IPS-18a (cell line): ENCODE results near the gene CEP170.

Source experiments
- H3K27ac ChIP-seq: one replicate; pipeline ENCODE4 v1.5.1; 2013; ENCODE audit warnings: low read length
- H3K27me3 ChIP-seq: one replicate; pipeline ENCODE4 v1.6.1; 2013; ENCODE audit warnings: mild to moderate bottlenecking, low read length; ENCODE audit not compliant: control insufficient read depth, insufficient read depth
- H3K36me3 ChIP-seq: one replicate; pipeline ENCODE4 v1.6.1; 2013; ENCODE audit warnings: low read depth, low read length; ENCODE audit not compliant: control insufficient read depth
- H3K4me1 ChIP-seq: one replicate; pipeline ENCODE4 v1.6.1; 2013; ENCODE audit warnings: low read depth, low read length; ENCODE audit not compliant: control insufficient read depth
- H3K4me3 ChIP-seq: one replicate; pipeline ENCODE4 v1.5.1; 2013; ENCODE audit warnings: low read length
- H3K9ac ChIP-seq: one replicate; pipeline ENCODE4 v1.6.1; 2013; ENCODE audit warnings: mild to moderate bottlenecking, low read length, moderate library complexity
- H3K9me3 ChIP-seq: one replicate; pipeline ENCODE4 v1.6.1; 2013; ENCODE audit warnings: low read depth, low read length; ENCODE audit not compliant: control insufficient read depth

The CEP170 gene

GRCh38 chr1:243281672-243282071, 26.6 kb upstream of the CEP170 start:
- no peak overlapping the region for H3K4me3 ChIP-seq
- H3K27ac ChIP-seq = no peak overlapping the region
- no peaks in the 10 kb centered on the region for H3K9me3 ChIP-seq
- no peaks in the 10 kb centered on the region for H3K27me3 ChIP-seq
- peaks cover 5% of the 10 kb centered on the region for H3K4me1 ChIP-seq
- no peak overlapping the region for H3K9ac ChIP-seq
- H3K36me3 ChIP-seq = no peaks in the 10 kb centered on the region

GRCh38 chr1:243280571-243281129, 25.6 kb upstream of the CEP170 start:
- Histone ChIP-seq H3K27ac (no peak overlapping the region), H3K9ac (no peak overlapping the region), H3K27me3 (no peaks in the 10 kb centered on the region), H3K9me3 (no peaks in the 10 kb centered on the region), H3K4me3 (no peak overlapping the region), H3K4me1 (peaks cover 5% of the 10 kb centered on the region), H3K36me3 (no peaks in the 10 kb centered on the region)

DNA sequence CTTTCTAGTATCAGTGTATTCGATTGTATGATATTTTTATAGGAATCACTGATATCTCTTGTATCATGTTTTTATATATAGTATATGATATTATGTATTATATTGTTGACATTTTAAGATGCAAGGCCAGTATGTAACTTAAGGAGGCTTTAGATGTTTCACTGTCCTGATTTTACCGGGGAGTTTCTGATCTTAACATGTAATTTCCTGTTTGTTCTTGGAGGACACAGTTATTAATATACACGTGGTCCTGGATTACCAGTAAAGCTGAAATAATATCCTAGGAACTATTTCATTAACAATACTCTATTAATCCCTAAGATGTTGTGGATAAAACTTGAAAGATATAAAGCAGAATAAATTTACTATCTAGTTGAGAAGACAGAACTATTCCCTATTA, 20.2 kb upstream of the CEP170 start:
- Histone ChIP-seq H3K36me3 (no peaks in the 10 kb centered on the region), H3K4me1 (no peaks in the 10 kb centered on the region), H3K27ac (no peak overlapping the region), H3K9me3 (no peaks in the 10 kb centered on the region), H3K27me3 (no peaks in the 10 kb centered on the region), H3K4me3 (no peak overlapping the region), H3K9ac (no peak overlapping the region)

GRCh38 chr1:243273945-243274344, 18.9 kb upstream of the CEP170 start:
- H3K27me3 ChIP-seq = no peaks in the 10 kb centered on the region
- no peak overlapping the region for H3K4me3 ChIP-seq
- H3K27ac ChIP-seq = no peak overlapping the region
- no peak overlapping the region for H3K9ac ChIP-seq
- H3K9me3 ChIP-seq = no peaks in the 10 kb centered on the region
- no peaks in the 10 kb centered on the region for H3K36me3 ChIP-seq
- H3K4me1 ChIP-seq = peaks cover 8% of the 10 kb centered on the region

DNA sequence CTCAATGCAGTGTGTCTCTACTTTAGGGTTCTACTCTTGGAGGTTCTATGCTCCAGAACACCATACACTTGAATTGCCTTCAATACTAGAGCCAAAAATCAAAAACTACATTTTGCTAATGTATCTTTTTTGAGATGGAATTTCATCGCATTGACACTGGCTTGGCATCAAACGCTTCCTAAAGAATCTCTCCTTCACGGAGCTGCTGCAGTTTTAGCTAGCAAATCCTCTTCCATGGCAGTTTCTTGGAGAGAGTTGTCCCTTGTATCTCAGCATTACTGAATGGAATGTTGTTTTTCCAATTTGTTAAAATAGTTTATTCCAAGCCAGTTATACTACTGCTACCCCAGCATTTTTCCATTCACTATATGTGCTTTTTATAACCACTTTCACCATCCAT, 18.4 kb upstream of the CEP170 start:
- Histone ChIP-seq H3K9ac (no peak overlapping the region), H3K4me1 (peaks cover 12% of the 10 kb centered on the region), H3K27ac (no peak overlapping the region), H3K9me3 (no peaks in the 10 kb centered on the region), H3K36me3 (no peaks in the 10 kb centered on the region), H3K27me3 (no peaks in the 10 kb centered on the region), H3K4me3 (no peak overlapping the region)

- Histone ChIP-seq H3K9ac (no peak overlapping the region), H3K27ac (no peak overlapping the region), H3K4me1 (peaks cover 14% of the 10 kb centered on the region), H3K36me3 (no peaks in the 10 kb centered on the region), H3K27me3 (no peaks in the 10 kb centered on the region), H3K9me3 (no peaks in the 10 kb centered on the region), H3K4me3 (no peak overlapping the region)
Measured at GRCh38 chr1:243272401-243272800, 17.3 kb upstream of the CEP170 start.

- Histone ChIP-seq H3K36me3 (no peaks in the 10 kb centered on the region), H3K9me3 (no peaks in the 10 kb centered on the region), H3K27me3 (no peaks in the 10 kb centered on the region), H3K4me1 (peaks cover 14% of the 10 kb centered on the region), H3K4me3 (no peak overlapping the region), H3K9ac (no peak overlapping the region), H3K27ac (no peak overlapping the region)
Measured at GRCh38 chr1:243271996-243272395, 16.9 kb upstream of the CEP170 start.

DNA sequence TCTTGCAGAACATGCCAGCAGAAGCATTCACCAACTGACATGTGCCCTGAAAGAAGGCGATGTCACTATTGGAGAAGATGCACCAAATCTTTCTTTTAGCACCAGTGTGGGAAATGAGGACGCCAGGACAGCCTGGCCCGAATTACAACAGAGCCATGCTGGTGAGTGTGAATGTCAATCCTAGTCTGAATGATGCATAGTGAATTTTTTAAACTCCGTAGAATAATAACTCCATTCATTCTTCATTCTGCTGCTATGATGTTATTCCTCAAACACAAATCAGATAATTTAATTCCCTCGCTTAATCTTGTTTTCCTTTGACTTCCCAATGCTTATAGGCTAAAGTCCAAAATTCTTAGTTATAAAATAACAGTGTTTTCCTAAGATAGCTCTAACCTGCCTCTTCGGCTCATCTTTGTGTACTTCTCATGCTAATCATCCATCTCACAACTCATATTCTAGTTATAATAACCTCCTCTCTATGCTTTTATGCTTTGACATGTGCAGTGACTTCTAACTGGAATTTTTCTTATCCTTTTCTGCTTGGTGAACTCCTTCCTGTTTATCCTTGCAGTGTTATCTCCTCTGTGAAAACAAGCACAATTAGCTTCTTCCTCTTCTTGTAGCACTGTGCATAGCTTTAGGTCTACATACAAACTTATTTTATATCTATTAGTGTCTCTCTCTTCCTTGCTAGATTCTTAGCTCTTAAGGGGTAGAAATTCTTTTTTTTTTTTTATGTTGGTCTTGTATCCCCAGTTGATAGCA, 15.2 kb upstream of the CEP170 start:
- H3K9ac ChIP-seq = no peak overlapping the region
- H3K27ac ChIP-seq = no peak overlapping the region
- H3K9me3 ChIP-seq = no peaks in the 10 kb centered on the region
- H3K4me3 ChIP-seq = no peak overlapping the region
- H3K36me3 ChIP-seq = no peaks in the 10 kb centered on the region
- H3K4me1 ChIP-seq = peaks cover 14% of the 10 kb centered on the region
- H3K27me3 ChIP-seq = no peaks in the 10 kb centered on the region

DNA sequence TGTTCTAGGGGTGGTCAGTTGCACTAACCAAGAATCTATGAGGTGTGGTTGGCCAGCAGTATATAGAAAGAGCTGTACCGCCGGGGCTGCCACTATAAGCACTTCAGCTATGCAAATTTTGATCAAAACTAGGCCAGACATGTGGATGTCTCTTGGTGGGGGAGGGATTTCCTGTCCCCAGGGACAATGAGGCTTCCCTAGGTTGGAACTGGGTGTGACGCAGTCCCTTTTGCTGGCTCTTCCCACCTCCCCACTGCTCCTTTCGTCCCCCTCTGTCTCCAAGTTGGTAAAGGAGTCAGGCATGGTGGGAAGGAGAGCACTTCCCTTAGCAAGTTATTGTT, 14.3 kb upstream of the CEP170 start:
- peaks cover 14% of the 10 kb centered on the region for H3K4me1 ChIP-seq
- H3K36me3 ChIP-seq = no peaks in the 10 kb centered on the region
- H3K9ac ChIP-seq = no peak overlapping the region
- H3K27me3 ChIP-seq = no peaks in the 10 kb centered on the region
- no peak overlapping the region for H3K4me3 ChIP-seq
- no peaks in the 10 kb centered on the region for H3K9me3 ChIP-seq
- no peak overlapping the region for H3K27ac ChIP-seq

- H3K27ac ChIP-seq = no peak overlapping the region
- H3K4me1 ChIP-seq = peaks cover 14% of the 10 kb centered on the region
- H3K27me3 ChIP-seq = no peaks in the 10 kb centered on the region
- H3K36me3 ChIP-seq = no peaks in the 10 kb centered on the region
- no peak overlapping the region for H3K4me3 ChIP-seq
- H3K9ac ChIP-seq = no peak overlapping the region
- no peaks in the 10 kb centered on the region for H3K9me3 ChIP-seq
Measured at GRCh38 chr1:243268751-243269460, 13.8 kb upstream of the CEP170 start.

GRCh38 chr1:243267914-243268653, 13.0 kb upstream of the CEP170 start:
- H3K9me3 ChIP-seq = no peaks in the 10 kb centered on the region
- H3K36me3 ChIP-seq = no peaks in the 10 kb centered on the region
- H3K9ac ChIP-seq = no peak overlapping the region
- no peak overlapping the region for H3K27ac ChIP-seq
- no peak overlapping the region for H3K4me3 ChIP-seq
- H3K27me3 ChIP-seq = no peaks in the 10 kb centered on the region
- H3K4me1 ChIP-seq = peaks cover 14% of the 10 kb centered on the region
